SK-N-SH (cell line): ENCODE measurements around the gene CETP. TPM values are rescaled to one million over a fixed set of nuclear protein-coding genes. Genes with fewer than 3 reads are reported as not detected.

Source experiments
- CTCF ChIA-PET: fragments of 300-600, 350-600 bp; formaldehyde crosslinking; extraction: SDS; loops from one replicate; lab custom pipeline; 2021; lab: Yijun Ruan, JAX
- POLR2A ChIA-PET: fragments of 350-600 bp; sonication (Branson Sonifier 250); formaldehyde crosslinking; extraction: SDS; loops from one replicate; lab custom pipeline; 2020; ENCODE audit warnings: antibody characterized with exemption, inconsistent platforms; lab: Yijun Ruan, JAX
- DNase-seq: peaks from one replicate; pipeline ENCODE4 v3.0.0; 2012
- H2AFZ ChIP-seq: fragments of 200-600 bp; sonication (generic); 2 replicates; pipeline ENCODE4 v1.8.1; 2016; ENCODE audit warnings: antibody characterized with exemption, mild to moderate bottlenecking, low read depth
- H3F3A ChIP-seq: fragments of 200-600 bp; sonication (generic); replicated peaks from 2 replicates; pipeline ENCODE3; 2016; ENCODE audit warnings: antibody characterized with exemption, mild to moderate bottlenecking; ENCODE audit not compliant: insufficient read depth
- H3K27ac ChIP-seq, 2 experiments: fragments of 200-500 bp in 1 of 2; fragments of 200-600 bp in 1 of 2; sonication (Bioruptor generic) in 1 of 2; sonication (generic), shearing (Covaris generic) in 1 of 2; 2 replicates each; pipeline versions ENCODE4 v1.5.1 to v1.6.1; 2014 to 2016; ENCODE audit warnings: low read depth in 2 of 2, inconsistent platforms in 1 of 2, low read length in 1 of 2, mild to moderate bottlenecking in 1 of 2, mixed read lengths in 1 of 2
- H3K27me3 ChIP-seq: fragments of 200-600 bp; sonication (generic), shearing (Covaris generic); 2 replicates; pipeline ENCODE4 v1.6.1; 2016; ENCODE audit warnings: mixed run types; ENCODE audit not compliant: insufficient read depth
- H3K36me3 ChIP-seq, 2 experiments: fragments of 200-500 bp in 1 of 2; fragments of 200-600 bp in 1 of 2; sonication (Bioruptor generic) in 1 of 2; sonication (generic) in 1 of 2; replicated peaks in 1 of 2; 2 replicates each; pipeline versions ENCODE3 to v1.5.1; 2014 to 2016; ENCODE audit warnings: low read length in 1 of 2, mild to moderate bottlenecking in 1 of 2; ENCODE audit not compliant: insufficient read depth in 2 of 2, control insufficient read depth in 1 of 2
- H3K4me1 ChIP-seq, 2 experiments: fragments of 200-500 bp in 1 of 2; fragments of 200-600 bp in 1 of 2; sonication (Bioruptor generic) in 1 of 2; sonication (generic), shearing (Covaris generic) in 1 of 2; 2 replicates each; pipeline versions ENCODE4 v1.5.1 to v1.6.1; 2014 to 2016; ENCODE audit warnings: low read depth in 1 of 2, low read length in 1 of 2, mixed run types in 1 of 2; ENCODE audit not compliant: insufficient read depth in 2 of 2, control insufficient read depth in 1 of 2
- H3K4me2 ChIP-seq: fragments of 200-600 bp; sonication (generic), shearing (Covaris generic); 2 replicates; pipeline ENCODE4 v1.6.1; 2017; ENCODE audit warnings: mixed run types
- H3K4me3 ChIP-seq, 2 experiments: fragments of 200-500 bp in 1 of 2; fragments of 200-600 bp in 1 of 2; sonication (Bioruptor generic) in 1 of 2; sonication (generic), shearing (Covaris generic) in 1 of 2; 2 replicates each; pipeline versions ENCODE4 v1.5.1 to v1.8.1; 2014 to 2016; ENCODE audit warnings: low read depth in 2 of 2, inconsistent platforms in 1 of 2, low read length in 1 of 2, mild to moderate bottlenecking in 1 of 2, mixed read lengths in 1 of 2, moderate library complexity in 1 of 2
- H3K79me2 ChIP-seq: fragments of 200-600 bp; sonication (generic); 2 replicates; pipeline ENCODE4 v1.8.1; 2017; ENCODE audit warnings: mild to moderate bottlenecking; ENCODE audit not compliant: insufficient read depth
- H3K9ac ChIP-seq: fragments of 200-600 bp; sonication (generic); 2 replicates; pipeline ENCODE4 v1.6.1; 2017; ENCODE audit warnings: mixed run types
- H3K9me2 ChIP-seq: fragments of 200-600 bp; sonication (generic); 2 replicates; pipeline ENCODE4 v1.6.1; 2017; ENCODE audit warnings: mixed run types
- H3K9me3 ChIP-seq: fragments of 200-600 bp; sonication (generic); 2 replicates; pipeline ENCODE4 v1.6.1; 2017; ENCODE audit warnings: mixed run types, mild to moderate bottlenecking, moderate library complexity
- H4K20me1 ChIP-seq: fragments of 200-600 bp; sonication (generic); 2 replicates; pipeline ENCODE4 v1.6.1; 2017; ENCODE audit warnings: mild to moderate bottlenecking, mixed run types; ENCODE audit not compliant: insufficient read depth
- CHD2 ChIP-seq: fragments of 150-350 bp; IDR thresholded peaks from 2 replicates; pipeline ENCODE4 v1.6.1; 2018; ENCODE audit warnings: low read length; ENCODE audit not compliant: partially characterized antibody
- EP300 ChIP-seq, 2 experiments: IDR thresholded peaks; 2 replicates each; pipeline versions ENCODE4 v1.4.0 to v1.6.1; 2012; ENCODE audit warnings: borderline replicate concordance in 1 of 2, low read depth in 1 of 2, low read length in 1 of 2
- EZH2phosphoT487 ChIP-seq: fragments of 200-600 bp; sonication (generic); IDR thresholded peaks from 2 replicates; pipeline ENCODE4 v1.6.1; 2017; ENCODE audit warnings: low read depth, mixed run types, mild to moderate bottlenecking, antibody characterized with exemption, moderate library complexity, borderline replicate concordance
- FOSL2 ChIP-seq: IDR thresholded peaks from 2 replicates; pipeline ENCODE4 v1.4.0; 2012; ENCODE audit warnings: low read depth, mild to moderate bottlenecking, moderate library complexity, borderline replicate concordance
- FOXM1 ChIP-seq: IDR thresholded peaks from 2 replicates; pipeline ENCODE4 v1.4.0; 2012; ENCODE audit warnings: low read depth, mild to moderate bottlenecking
- GATA2 ChIP-seq: sonication (generic); formaldehyde crosslinking; IDR thresholded peaks from 2 replicates; pipeline ENCODE4 v1.5.0; 2020; ENCODE audit warnings: mild to moderate bottlenecking, missing genetic modification reagents
- IRF3 ChIP-seq: fragments of 150-350 bp; IDR thresholded peaks from 2 replicates; pipeline ENCODE4 v1.6.1; 2016; ENCODE audit warnings: mild to moderate bottlenecking, low read depth, low read length
- JUND ChIP-seq: IDR thresholded peaks from 2 replicates; pipeline ENCODE4 v1.4.0; 2012
- MXI1 ChIP-seq: IDR thresholded peaks from 2 replicates; pipeline ENCODE4 v1.6.1; 2012; ENCODE audit warnings: mild to moderate bottlenecking, low read depth, low read length, improper control_type of control experiment
- NFIC ChIP-seq: IDR thresholded peaks from 2 replicates; pipeline ENCODE4 v1.4.0; 2012; ENCODE audit warnings: borderline replicate concordance
- NRF1 ChIP-seq: IDR thresholded peaks from 2 replicates; pipeline ENCODE4 v1.6.1; 2012; ENCODE audit warnings: low read depth, mild to moderate bottlenecking, low read length
- PBX3 ChIP-seq: IDR thresholded peaks from 2 replicates; pipeline ENCODE4; 2012
- RAD21 ChIP-seq: IDR thresholded peaks from 2 replicates; pipeline ENCODE4 v1.6.1; 2012; ENCODE audit warnings: mild to moderate bottlenecking, low read length
- REST ChIP-seq: IDR thresholded peaks from 2 replicates; pipeline ENCODE4 v1.6.1; 2012; ENCODE audit warnings: mild to moderate bottlenecking, low read depth, low read length, moderate library complexity
- SMC3 ChIP-seq: IDR thresholded peaks from 2 replicates; pipeline ENCODE4 v1.6.1; 2012; ENCODE audit warnings: low read depth, low read length, improper control_type of control experiment
- USF2 ChIP-seq: fragments of 150-350 bp; IDR thresholded peaks from 2 replicates; pipeline ENCODE4 v1.6.1; 2017; ENCODE audit warnings: antibody characterized with exemption, low read length, low read depth, borderline replicate concordance
- YY1 ChIP-seq: IDR thresholded peaks from 2 replicates; pipeline ENCODE4 v1.4.0; 2012; ENCODE audit warnings: low read depth, mild to moderate bottlenecking
- WGBS: methylation state at CpG from one replicate; pipeline ENCODE4 v1.1.6; 2017; ENCODE audit warnings: low lambda C conversion rate; 5-methylcytosine and 5-hydroxymethylcytosine counted together
- polyA plus RNA-seq, 3 experiments: library from polyadenylated mRNA; depleted of rRNA; stranded (reverse); fragments of >200 nt; gene quantifications; 2 replicates each; pipeline ENCODE4 v1.2.3, GENCODE V29; 2012

Gene CETP
- polyA plus RNA-seq, 1 of the 3 experiments (the other 2 are of a cell fraction): not detected

GRCh38 chr16:56948234-56948633 is 13.5 kb upstream of the CETP start:
- no peak for DNase-seq
- H3K27ac ChIP-seq: no peak overlapping the region
- H3K27me3 ChIP-seq: no peaks in the 10 kb centered on the region
- peaks cover 21 to 26% of the 10 kb centered on the region in 2 experiments for H3K36me3 ChIP-seq
- no peak overlapping the region for H3K4me2 ChIP-seq
- no peak overlapping the region for H3K9ac ChIP-seq
- H3K9me3 ChIP-seq: no peaks in the 10 kb centered on the region
- H3F3A ChIP-seq: peaks cover 37% of the 10 kb centered on the region
- no peak for TF ChIP-seq REST
- TF ChIP-seq USF2: no peak
- no peak for TF ChIP-seq EP300 (IDR thresholded peaks at IDR 0.05; ENCODE audit: borderline replicate concordance in 1 of 2, low read depth in 1 of 2, low read length in 1 of 2)
- TF ChIP-seq MXI1: no peak
- TF ChIP-seq EZH2phosphoT487: no peak
- no peak for TF ChIP-seq RAD21
- no peak for TF ChIP-seq YY1
- TF ChIP-seq NRF1: no peak
- TF ChIP-seq JUND: no peak
- TF ChIP-seq FOSL2: no peak
- H4K20me1 ChIP-seq: peaks cover 4% of the 10 kb centered on the region; the same call in 1 of the 2 replicates
- H3K4me3 ChIP-seq: no peak overlapping the region
- no peak overlapping the region for H2AFZ ChIP-seq
- H3K4me1 ChIP-seq: peaks cover 0 to 4% of the 10 kb centered on the region in 2 experiments; a peak in 1 of 4 replicates
- no peaks in the 10 kb centered on the region for H3K9me2 ChIP-seq
- 96% methylated on average over 6 of the region's 6 CpGs for WGBS
- CTCF ChIA-PET: interaction anchor here (1.4 kb wide), 1 partner anchor 16 kb away, joined by 5 read pairs; no protein-coding TSS in a partner anchor
- POLR2A ChIA-PET: no interaction called here
- no peaks in the 10 kb centered on the region for H3K79me2 ChIP-seq

GRCh38 chr16:56950051-56950450 is 11.7 kb upstream of the CETP start:
- CTCF ChIA-PET: interaction anchor here (1.0 to 6.2 kb wide), 8 partner anchors 8 to 163 kb away, joined by 4 to 56 read pairs (median 10); partner anchors contain the start of genes CETP and SLC12A3
- no peak overlapping the region for H3K27ac ChIP-seq

More at GRCh38 chr16:56950051-56950450, 11.7 kb upstream of the CETP start:
- Histone ChIP-seq H3K27me3 (no peaks in the 10 kb centered on the region), H3K4me2 (no peak overlapping the region), H2AFZ (no peak overlapping the region), H4K20me1 (no peaks in the 10 kb centered on the region), H3K9me3 (no peaks in the 10 kb centered on the region), H3K79me2 (no peaks in the 10 kb centered on the region), H3K36me3 (peaks cover 5 to 9% of the 10 kb centered on the region in 2 experiments), H3K4me1 (peaks cover 0 to 3% of the 10 kb centered on the region in 2 experiments; a peak in 1 of 4 replicates), H3F3A (peaks cover 25% of the 10 kb centered on the region), H3K9ac (no peak overlapping the region), H3K4me3 (no peak overlapping the region), H3K9me2 (no peaks in the 10 kb centered on the region)
- POLR2A ChIA-PET: no interaction called here
- TF ChIP-seq GATA2 (CRISPR knock-in tag) (no peak), CHD2 (no peak), PBX3 (no peak), RAD21 (no peak), FOXM1 (no peak), NFIC (no peak), MXI1 (no peak), USF2 (no peak), JUND (no peak), IRF3 (no peak), SMC3 (no peak)
- DNase-seq: no peak
- 96% methylated on average over 4 of the region's 4 CpGs for WGBS
